G401 (cell line): ENCODE data around the gene PTPRN2. TPM values are rescaled to one million over a fixed set of nuclear protein-coding genes. Genes with fewer than 3 reads are reported as not detected.
"Not testable (repeated sequence)": the region's sequence is repeated elsewhere in the genome, so short reads cannot be mapped to it uniquely, and the experiment has no call there.

Source experiments
- DNase-seq: peaks from one replicate; pipeline ENCODE4 v3.0.0-alpha.2; 2015; ENCODE audit warnings: low spot score
- in situ Hi-C: cut with HindIII; loops from 2 replicates; pipeline ENCODE4 v1.10.0; 2016; ENCODE audit warnings: low sequenced_read_pairs, mixed read lengths
- total RNA-seq: library from RNA; depleted of rRNA; stranded (reverse); fragments of >200 nt; shearing (Covaris generic); gene quantifications from 2 replicates; pipeline ENCODE4 v1.2.3, GENCODE V29; 2014

PTPRN2 gene
- total RNA-seq, 1 experiment from 2014 or later = not detected

GRCh38 chr7:157507987-157508386, 1079.6 kb downstream of the PTPRN2 start:
- in situ Hi-C loops = no loop called here
- DNase-seq = no peak

GRCh38 chr7:157506268-157506667, 1081.4 kb downstream of the PTPRN2 start:
- no peak for DNase-seq
- in situ Hi-C loops = no loop called here

GRCh38 chr7:157505646-157506045, 1082.0 kb downstream of the PTPRN2 start:
- DNase-seq = no peak
- in situ Hi-C loops = no loop called here

- in situ Hi-C loops = no loop called here
- DNase-seq = no peak
Measured at GRCh38 chr7:157503229-157503628, 1084.4 kb downstream of the PTPRN2 start.

- no peak for DNase-seq
- in situ Hi-C loops = no loop called here
Measured at GRCh38 chr7:157502701-157503111, 1084.9 kb downstream of the PTPRN2 start.

- DNase-seq = no peak
- in situ Hi-C loops = no loop called here
Measured at GRCh38 chr7:157501581-157501980, 1086.0 kb downstream of the PTPRN2 start.

GRCh38 chr7:157500989-157501540, 1086.6 kb downstream of the PTPRN2 start:
- in situ Hi-C loops, DNase-seq: not testable (repeated sequence)

GRCh38 chr7:157500171-157500960, 1087.3 kb downstream of the PTPRN2 start:
- DNase-seq = no peak
- in situ Hi-C loops = no loop called here

GRCh38 chr7:157499835-157500153, 1087.8 kb downstream of the PTPRN2 start:
- DNase-seq = no peak
- in situ Hi-C loops = no loop called here

GRCh38 chr7:157499121-157499834, 1088.3 kb downstream of the PTPRN2 start:
- in situ Hi-C loops = no loop called here
- DNase-seq = no peak

- no peak for DNase-seq
- in situ Hi-C loops = no loop called here
Measured at GRCh38 chr7:157498657-157499056, 1089.0 kb downstream of the PTPRN2 start.

- in situ Hi-C loops = no loop called here
- DNase-seq = no peak
Measured at GRCh38 chr7:157497744-157498651, 1089.6 kb downstream of the PTPRN2 start.

- no peak for DNase-seq
- in situ Hi-C loops = no loop called here
Measured at GRCh38 chr7:157497367-157497743, 1090.3 kb downstream of the PTPRN2 start.

- DNase-seq = no peak
- in situ Hi-C loops = no loop called here
Measured at GRCh38 chr7:157496416-157497275, 1091.0 kb downstream of the PTPRN2 start.

- in situ Hi-C loops = no loop called here
- no peak for DNase-seq
Measured at GRCh38 chr7:157495594-157495993, 1092.0 kb downstream of the PTPRN2 start.

GRCh38 chr7:157495177-157495553, 1092.5 kb downstream of the PTPRN2 start:
- no peak for DNase-seq
- in situ Hi-C loops = no loop called here

- no peak for DNase-seq
Measured at GRCh38 chr7:157494506-157495176, 1093.0 kb downstream of the PTPRN2 start.

GRCh38 chr7:157493776-157494175, 1093.8 kb downstream of the PTPRN2 start:
- DNase-seq = no peak
- in situ Hi-C loops = no loop called here

More at GRCh38 chr7:157494506-157495176, 1093.0 kb downstream of the PTPRN2 start:
- in situ Hi-C loops = no loop called here
